Measurements from ENCODE around the gene CCDC148.

The CCDC148 gene

DNA sequence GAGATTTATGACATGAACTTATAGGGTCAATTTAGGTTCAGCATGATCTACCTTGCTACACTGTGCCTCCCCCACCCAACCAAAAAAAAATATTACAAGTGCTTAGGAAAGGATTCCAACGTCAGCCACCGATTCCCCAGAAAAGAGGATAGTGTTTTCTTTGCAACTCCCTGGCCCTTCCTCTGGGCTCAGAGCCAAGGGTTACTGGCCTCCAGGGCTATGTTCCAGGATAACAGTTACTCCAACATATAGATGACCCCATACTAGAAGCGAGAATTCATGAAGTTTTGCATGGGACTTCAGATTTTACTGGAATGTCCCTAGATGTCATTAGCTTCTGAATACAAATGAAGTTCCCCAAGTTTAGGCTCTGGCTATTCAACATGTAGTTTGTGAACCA is 182.8 kb downstream of the CCDC148 start:
- Histone ChIP-seq H3K4me1 (ENCODE audit: control insufficient read depth in 2 of 2, insufficient read depth in 2 of 2, low read length in 2 of 2) (no peaks in the 10 kb centered on the region), H3K9ac (ENCODE audit: low read depth in 1 of 2, low read length in 2 of 2) (no peak overlapping the region), H3K4me3 (ENCODE audit: low read length in 2 of 2) (no peak overlapping the region), H3K36me3 (ENCODE audit: control insufficient read depth in 2 of 2, insufficient read depth in 2 of 2, low read length in 2 of 2) (no peaks in the 10 kb centered on the region), H3K9me3 (ENCODE audit: control insufficient read depth in 2 of 2, low read length in 2 of 2) (no peaks in the 10 kb centered on the region), H3K27me3 (ENCODE audit: control insufficient read depth in 2 of 2, insufficient read depth in 2 of 2, low read length in 2 of 2) (no peaks in the 10 kb centered on the region), H3K27ac (ENCODE audit: low read depth in 2 of 2, low read length in 2 of 2) (no peak overlapping the region)

DNA sequence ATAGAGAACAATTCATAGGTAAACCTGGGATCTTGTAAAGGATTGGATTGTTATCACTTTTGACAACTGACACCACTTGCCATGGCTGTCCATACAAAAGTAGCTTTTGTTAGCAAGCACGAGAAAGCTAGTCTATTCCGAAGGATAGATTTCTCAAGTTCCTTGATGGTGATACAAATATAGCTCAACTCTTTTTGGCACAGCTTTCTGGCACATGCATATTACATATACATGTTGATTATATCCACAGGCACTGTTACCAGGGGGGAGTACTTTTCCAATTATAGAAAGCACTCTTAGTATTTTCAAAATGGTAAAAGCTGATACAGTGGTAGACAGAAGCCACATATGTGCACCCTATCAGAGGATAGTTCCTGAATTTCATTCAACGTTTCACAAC is 186.0 kb downstream of the CCDC148 start:
- Histone ChIP-seq H3K36me3 (ENCODE audit: control insufficient read depth in 2 of 2, insufficient read depth in 2 of 2, low read length in 2 of 2) (no peaks in the 10 kb centered on the region), H3K9ac (ENCODE audit: low read depth in 1 of 2, low read length in 2 of 2) (no peak overlapping the region), H3K4me3 (ENCODE audit: low read length in 2 of 2) (no peak overlapping the region)

GRCh38 chr2:158269143-158269542 is 187.4 kb downstream of the CCDC148 start:
- H3K27me3 ChIP-seq (ENCODE audit: control insufficient read depth in 2 of 2, insufficient read depth in 2 of 2, low read length in 2 of 2) = no peaks in the 10 kb centered on the region
- no peak overlapping the region for H3K9ac ChIP-seq (ENCODE audit: low read depth in 1 of 2, low read length in 2 of 2)
- no peaks in the 10 kb centered on the region for H3K36me3 ChIP-seq (ENCODE audit: control insufficient read depth in 2 of 2, insufficient read depth in 2 of 2, low read length in 2 of 2)
- no peaks in the 10 kb centered on the region for H3K9me3 ChIP-seq (ENCODE audit: control insufficient read depth in 2 of 2, low read length in 2 of 2)
- no peaks in the 10 kb centered on the region for H3K4me1 ChIP-seq (ENCODE audit: control insufficient read depth in 2 of 2, insufficient read depth in 2 of 2, low read length in 2 of 2)
- no peak overlapping the region for H3K4me3 ChIP-seq (ENCODE audit: low read length in 2 of 2)
- H3K27ac ChIP-seq (ENCODE audit: low read depth in 2 of 2, low read length in 2 of 2) = no peak overlapping the region

More for the DNA sequence above, 186.0 kb downstream of the CCDC148 start:
- Histone ChIP-seq H3K9me3 (ENCODE audit: control insufficient read depth in 2 of 2, low read length in 2 of 2) (no peaks in the 10 kb centered on the region), H3K27ac (ENCODE audit: low read depth in 2 of 2, low read length in 2 of 2) (no peak overlapping the region), H3K27me3 (ENCODE audit: control insufficient read depth in 2 of 2, insufficient read depth in 2 of 2, low read length in 2 of 2) (no peaks in the 10 kb centered on the region), H3K4me1 (ENCODE audit: control insufficient read depth in 2 of 2, insufficient read depth in 2 of 2, low read length in 2 of 2) (no peaks in the 10 kb centered on the region)

DNA sequence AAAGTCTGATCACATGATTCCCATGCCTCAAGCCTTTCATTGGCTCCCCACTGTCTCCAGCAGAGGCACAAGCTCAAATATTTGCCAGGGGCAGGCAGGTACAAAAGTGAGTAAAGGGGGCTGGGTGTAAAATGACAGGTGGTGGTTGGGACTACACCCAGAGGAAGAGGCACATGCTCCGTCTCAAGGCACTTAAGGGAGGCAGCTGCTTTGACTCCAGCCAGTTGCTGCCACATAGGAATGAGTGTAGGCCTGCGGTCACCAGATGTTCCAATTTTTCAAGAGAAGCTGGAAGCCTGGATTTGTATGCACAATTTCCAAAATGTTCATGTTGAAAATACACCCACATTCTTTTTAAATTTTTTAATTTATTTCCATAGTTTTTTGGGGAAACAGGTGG is 190.4 kb downstream of the CCDC148 start:
- no peaks in the 10 kb centered on the region for H3K36me3 ChIP-seq (ENCODE audit: control insufficient read depth in 2 of 2, insufficient read depth in 2 of 2, low read length in 2 of 2)
- no peaks in the 10 kb centered on the region for H3K27me3 ChIP-seq (ENCODE audit: control insufficient read depth in 2 of 2, insufficient read depth in 2 of 2, low read length in 2 of 2)
- no peak overlapping the region for H3K4me3 ChIP-seq (ENCODE audit: low read length in 2 of 2)
- no peaks in the 10 kb centered on the region for H3K4me1 ChIP-seq (ENCODE audit: control insufficient read depth in 2 of 2, insufficient read depth in 2 of 2, low read length in 2 of 2)
- H3K27ac ChIP-seq (ENCODE audit: low read depth in 2 of 2, low read length in 2 of 2) = no peak overlapping the region
- H3K9me3 ChIP-seq (ENCODE audit: control insufficient read depth in 2 of 2, low read length in 2 of 2) = no peaks in the 10 kb centered on the region
- H3K9ac ChIP-seq (ENCODE audit: low read depth in 1 of 2, low read length in 2 of 2) = no peak overlapping the region

GRCh38 chr2:158255257-158255656 is 201.3 kb downstream of the CCDC148 start:
- Histone ChIP-seq H3K36me3 (ENCODE audit: control insufficient read depth in 2 of 2, insufficient read depth in 2 of 2, low read length in 2 of 2) (no peaks in the 10 kb centered on the region), H3K4me1 (ENCODE audit: control insufficient read depth in 2 of 2, insufficient read depth in 2 of 2, low read length in 2 of 2) (no peaks in the 10 kb centered on the region), H3K9ac (ENCODE audit: low read depth in 1 of 2, low read length in 2 of 2) (no peak overlapping the region), H3K27ac (ENCODE audit: low read depth in 2 of 2, low read length in 2 of 2) (no peak overlapping the region), H3K9me3 (ENCODE audit: control insufficient read depth in 2 of 2, low read length in 2 of 2) (no peaks in the 10 kb centered on the region), H3K4me3 (ENCODE audit: low read length in 2 of 2) (no peak overlapping the region), H3K27me3 (ENCODE audit: control insufficient read depth in 2 of 2, insufficient read depth in 2 of 2, low read length in 2 of 2) (no peaks in the 10 kb centered on the region)

DNA sequence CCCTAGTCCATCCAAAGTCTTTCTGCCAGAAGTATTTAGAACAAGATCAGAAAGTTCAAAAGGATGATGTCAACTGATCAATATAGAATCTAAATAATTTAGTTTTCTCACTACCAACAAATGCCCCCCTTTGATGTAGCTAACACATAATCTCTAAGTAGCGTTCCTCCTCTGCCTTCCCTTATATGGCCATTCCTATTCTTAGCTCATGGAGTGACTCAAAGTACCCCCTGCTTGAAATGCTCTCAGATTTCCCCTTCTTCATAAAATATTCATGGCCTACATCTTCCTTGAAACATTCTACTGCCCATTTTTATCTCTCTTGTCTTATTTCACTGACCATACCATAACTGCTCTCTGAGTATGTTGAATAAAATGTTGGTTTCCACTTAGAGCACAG is 203.4 kb downstream of the CCDC148 start:
- Histone ChIP-seq H3K9ac (ENCODE audit: low read depth in 1 of 2, low read length in 2 of 2) (no peak overlapping the region), H3K4me3 (ENCODE audit: low read length in 2 of 2) (no peak overlapping the region), H3K4me1 (ENCODE audit: control insufficient read depth in 2 of 2, insufficient read depth in 2 of 2, low read length in 2 of 2) (no peaks in the 10 kb centered on the region), H3K9me3 (ENCODE audit: control insufficient read depth in 2 of 2, low read length in 2 of 2) (no peaks in the 10 kb centered on the region), H3K27me3 (ENCODE audit: control insufficient read depth in 2 of 2, insufficient read depth in 2 of 2, low read length in 2 of 2) (no peaks in the 10 kb centered on the region), H3K27ac (ENCODE audit: low read depth in 2 of 2, low read length in 2 of 2) (no peak overlapping the region), H3K36me3 (ENCODE audit: control insufficient read depth in 2 of 2, insufficient read depth in 2 of 2, low read length in 2 of 2) (no peaks in the 10 kb centered on the region)

DNA sequence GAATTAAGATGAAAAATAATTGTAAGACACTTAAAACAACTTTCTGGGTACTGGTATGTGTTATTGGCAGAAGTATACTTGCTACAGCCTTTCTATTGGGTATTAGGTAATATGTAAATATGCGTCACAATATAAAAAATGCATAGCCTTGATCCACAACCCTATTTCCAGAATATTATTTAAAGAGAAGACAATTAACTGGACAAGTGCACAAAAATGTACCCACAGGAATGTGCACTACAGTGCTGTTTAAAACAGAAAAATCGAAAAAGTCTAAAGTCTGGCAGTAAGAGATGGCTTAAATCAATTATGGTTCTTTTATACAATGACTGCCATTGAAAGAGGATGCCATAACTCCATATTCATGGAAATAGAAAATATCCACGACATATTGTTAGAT is 205.2 kb downstream of the CCDC148 start:
- Histone ChIP-seq H3K4me1 (ENCODE audit: control insufficient read depth in 2 of 2, insufficient read depth in 2 of 2, low read length in 2 of 2) (no peaks in the 10 kb centered on the region), H3K9me3 (ENCODE audit: control insufficient read depth in 2 of 2, low read length in 2 of 2) (no peaks in the 10 kb centered on the region), H3K36me3 (ENCODE audit: control insufficient read depth in 2 of 2, insufficient read depth in 2 of 2, low read length in 2 of 2) (no peaks in the 10 kb centered on the region), H3K27ac (ENCODE audit: low read depth in 2 of 2, low read length in 2 of 2) (no peak overlapping the region), H3K4me3 (ENCODE audit: low read length in 2 of 2) (no peak overlapping the region), H3K9ac (ENCODE audit: low read depth in 1 of 2, low read length in 2 of 2) (no peak overlapping the region), H3K27me3 (ENCODE audit: control insufficient read depth in 2 of 2, insufficient read depth in 2 of 2, low read length in 2 of 2) (no peaks in the 10 kb centered on the region)

GRCh38 chr2:158243392-158243791 is 213.2 kb downstream of the CCDC148 start:
- Histone ChIP-seq H3K27ac (ENCODE audit: low read depth in 2 of 2, low read length in 2 of 2) (no peak overlapping the region), H3K4me3 (ENCODE audit: low read length in 2 of 2) (no peak overlapping the region), H3K9ac (ENCODE audit: low read depth in 1 of 2, low read length in 2 of 2) (no peak overlapping the region), H3K4me1 (ENCODE audit: control insufficient read depth in 2 of 2, insufficient read depth in 2 of 2, low read length in 2 of 2) (no peaks in the 10 kb centered on the region), H3K27me3 (ENCODE audit: control insufficient read depth in 2 of 2, insufficient read depth in 2 of 2, low read length in 2 of 2) (no peaks in the 10 kb centered on the region), H3K36me3 (ENCODE audit: control insufficient read depth in 2 of 2, insufficient read depth in 2 of 2, low read length in 2 of 2) (no peaks in the 10 kb centered on the region), H3K9me3 (ENCODE audit: control insufficient read depth in 2 of 2, low read length in 2 of 2) (no peaks in the 10 kb centered on the region)

DNA sequence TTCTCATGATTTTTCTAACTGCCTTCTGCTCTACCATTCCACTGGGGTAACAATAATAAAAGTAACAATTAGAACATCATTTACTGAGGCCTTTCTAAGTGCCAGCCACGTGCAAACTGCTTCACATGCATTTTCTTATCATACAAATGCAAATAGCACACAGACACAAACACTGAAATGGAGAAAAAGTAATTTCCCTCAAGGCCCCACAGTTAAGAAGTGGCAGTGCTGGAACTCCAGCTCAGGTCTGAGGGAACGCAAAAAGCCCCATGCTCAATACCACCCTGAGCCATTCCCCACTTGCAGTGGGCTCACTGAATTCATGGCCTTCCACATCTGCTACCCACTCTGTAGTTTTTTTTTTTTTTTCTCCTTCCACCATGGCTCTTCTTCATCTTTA is 214.3 kb downstream of the CCDC148 start:
- H3K27ac ChIP-seq (ENCODE audit: low read depth in 2 of 2, low read length in 2 of 2) = no peak overlapping the region
- H3K9me3 ChIP-seq (ENCODE audit: control insufficient read depth in 2 of 2, low read length in 2 of 2) = no peaks in the 10 kb centered on the region
- no peak overlapping the region for H3K9ac ChIP-seq (ENCODE audit: low read depth in 1 of 2, low read length in 2 of 2)
- H3K4me3 ChIP-seq (ENCODE audit: low read length in 2 of 2) = no peak overlapping the region
- H3K4me1 ChIP-seq (ENCODE audit: control insufficient read depth in 2 of 2, insufficient read depth in 2 of 2, low read length in 2 of 2) = no peaks in the 10 kb centered on the region
- H3K36me3 ChIP-seq (ENCODE audit: control insufficient read depth in 2 of 2, insufficient read depth in 2 of 2, low read length in 2 of 2) = no peaks in the 10 kb centered on the region
- H3K27me3 ChIP-seq (ENCODE audit: control insufficient read depth in 2 of 2, insufficient read depth in 2 of 2, low read length in 2 of 2) = no peaks in the 10 kb centered on the region

GRCh38 chr2:158240975-158241374 is 215.6 kb downstream of the CCDC148 start:
- Histone ChIP-seq H3K4me3 (ENCODE audit: low read length in 2 of 2) (no peak overlapping the region), H3K27ac (ENCODE audit: low read depth in 2 of 2, low read length in 2 of 2) (no peak overlapping the region), H3K9me3 (ENCODE audit: control insufficient read depth in 2 of 2, low read length in 2 of 2) (no peaks in the 10 kb centered on the region), H3K4me1 (ENCODE audit: control insufficient read depth in 2 of 2, insufficient read depth in 2 of 2, low read length in 2 of 2) (no peaks in the 10 kb centered on the region), H3K9ac (ENCODE audit: low read depth in 1 of 2, low read length in 2 of 2) (no peak overlapping the region), H3K36me3 (ENCODE audit: control insufficient read depth in 2 of 2, insufficient read depth in 2 of 2, low read length in 2 of 2) (no peaks in the 10 kb centered on the region), H3K27me3 (ENCODE audit: control insufficient read depth in 2 of 2, insufficient read depth in 2 of 2, low read length in 2 of 2) (no peaks in the 10 kb centered on the region)

GRCh38 chr2:158239271-158239670 is 217.3 kb downstream of the CCDC148 start:
- Histone ChIP-seq H3K9ac (ENCODE audit: low read depth in 1 of 2, low read length in 2 of 2) (no peak overlapping the region), H3K36me3 (ENCODE audit: control insufficient read depth in 2 of 2, insufficient read depth in 2 of 2, low read length in 2 of 2) (no peaks in the 10 kb centered on the region), H3K4me1 (ENCODE audit: control insufficient read depth in 2 of 2, insufficient read depth in 2 of 2, low read length in 2 of 2) (no peaks in the 10 kb centered on the region), H3K4me3 (ENCODE audit: low read length in 2 of 2) (no peak overlapping the region), H3K9me3 (ENCODE audit: control insufficient read depth in 2 of 2, low read length in 2 of 2) (no peaks in the 10 kb centered on the region), H3K27ac (ENCODE audit: low read depth in 2 of 2, low read length in 2 of 2) (no peak overlapping the region), H3K27me3 (ENCODE audit: control insufficient read depth in 2 of 2, insufficient read depth in 2 of 2, low read length in 2 of 2) (no peaks in the 10 kb centered on the region)
